ENCODE data around the gene KCNJ18. TPM values are rescaled to one million over a fixed set of nuclear protein-coding genes. Genes with fewer than 3 reads are reported as not detected.
"Not testable (repeated sequence)": the region's sequence is repeated elsewhere in the genome, so short reads cannot be mapped to it uniquely, and the experiment has no call there.

Gene KCNJ18
- total RNA-seq, 4 donors from 2014 or later = not detected

DNA sequence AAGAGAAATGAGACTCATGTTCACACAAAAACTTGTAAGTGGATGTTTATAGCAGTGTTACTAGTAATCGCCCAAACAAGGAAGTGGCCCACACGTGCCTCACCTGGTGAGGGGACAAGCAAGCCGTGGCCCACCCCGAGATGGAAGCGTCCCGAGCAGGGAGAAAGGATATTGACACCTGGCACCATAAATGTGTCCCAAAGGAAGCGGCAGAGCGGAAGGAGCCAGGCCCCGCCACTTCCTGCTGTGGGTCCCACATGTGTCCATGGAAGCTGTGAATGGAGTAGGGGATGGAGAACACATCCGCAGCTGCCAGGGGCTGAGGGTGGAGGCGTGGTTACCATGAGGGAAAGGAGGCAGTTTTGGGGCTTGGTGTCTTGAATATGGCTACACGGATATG lies 18.9 kb downstream of the KCNJ18 start:
- no peak overlapping the region for H3K27ac ChIP-seq
- TF ChIP-seq POLR2AphosphoS5 (IDR thresholded peaks at IDR 0.05) = no peak
- no peak for TF ChIP-seq EP300 (IDR thresholded peaks at IDR 0.05; ENCODE audit: low read depth)
- no peak for TF ChIP-seq POLR2A (IDR thresholded peaks at IDR 0.05)
- TF ChIP-seq, protein P1, sequence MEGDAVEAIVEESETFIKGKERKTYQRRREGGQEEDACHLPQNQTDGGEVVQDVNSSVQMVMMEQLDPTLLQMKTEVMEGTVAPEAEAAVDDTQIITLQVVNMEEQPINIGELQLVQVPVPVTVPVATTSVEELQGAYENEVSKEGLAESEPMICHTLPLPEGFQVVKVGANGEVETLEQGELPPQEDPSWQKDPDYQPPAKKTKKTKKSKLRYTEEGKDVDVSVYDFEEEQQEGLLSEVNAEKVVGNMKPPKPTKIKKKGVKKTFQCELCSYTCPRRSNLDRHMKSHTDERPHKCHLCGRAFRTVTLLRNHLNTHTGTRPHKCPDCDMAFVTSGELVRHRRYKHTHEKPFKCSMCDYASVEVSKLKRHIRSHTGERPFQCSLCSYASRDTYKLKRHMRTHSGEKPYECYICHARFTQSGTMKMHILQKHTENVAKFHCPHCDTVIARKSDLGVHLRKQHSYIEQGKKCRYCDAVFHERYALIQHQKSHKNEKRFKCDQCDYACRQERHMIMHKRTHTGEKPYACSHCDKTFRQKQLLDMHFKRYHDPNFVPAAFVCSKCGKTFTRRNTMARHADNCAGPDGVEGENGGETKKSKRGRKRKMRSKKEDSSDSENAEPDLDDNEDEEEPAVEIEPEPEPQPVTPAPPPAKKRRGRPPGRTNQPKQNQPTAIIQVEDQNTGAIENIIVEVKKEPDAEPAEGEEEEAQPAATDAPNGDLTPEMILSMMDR (IDR thresholded peaks at IDR 0.05) = no peak
- DNase-seq = no peak
- 79 to 100% methylated on average over 1 to 12 of the region's 12 CpGs for WGBS, 2 donors (ENCODE audit: low coverage in 1 of 2)
- H3K4me3 ChIP-seq = no peak overlapping the region
- intact Hi-C loops (cut with DNase I; ENCODE audit: low total_unique reads) (no loop called here), in situ Hi-C loops (cut with MboI; ENCODE audit: low pct_ligation_motif_present in 1 of 4, low pct_unique_long_range_greater_than_20kb in 1 of 4, low sequenced_read_pairs in 3 of 4) (no loop called here)
- no peaks in the 10 kb centered on the region for H3K9me3 ChIP-seq
- H3K27me3 ChIP-seq = no peaks in the 10 kb centered on the region
- H3K36me3 ChIP-seq = no peaks in the 10 kb centered on the region
- no peaks in the 10 kb centered on the region for H3K4me1 ChIP-seq

DNA sequence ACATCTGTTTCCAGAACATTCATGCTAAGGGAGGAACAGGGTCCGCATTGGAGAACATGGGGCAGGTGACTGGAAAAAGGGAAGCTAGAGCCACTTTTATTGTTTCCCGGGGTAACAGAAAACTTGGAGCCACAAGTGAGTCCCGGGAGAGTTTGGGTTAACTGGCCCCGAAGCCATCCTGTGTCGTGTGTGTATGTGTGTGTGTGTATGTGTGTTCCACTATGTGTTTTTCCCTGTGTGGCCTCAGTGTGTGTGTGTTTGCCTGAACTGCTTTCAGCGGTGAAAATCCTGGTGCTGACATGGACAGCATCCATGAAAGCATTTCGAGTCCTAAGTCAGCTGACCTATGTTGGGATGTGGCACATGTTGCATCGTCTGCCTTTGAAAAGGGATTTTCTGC lies 20.7 kb downstream of the KCNJ18 start:
- H3K27me3 ChIP-seq; intact Hi-C loops (cut with DNase I; ENCODE audit: low total_unique reads); H3K36me3 ChIP-seq; H3K27ac ChIP-seq; DNase-seq; H3K9me3 ChIP-seq; in situ Hi-C loops (cut with MboI; ENCODE audit: low pct_ligation_motif_present in 1 of 4, low pct_unique_long_range_greater_than_20kb in 1 of 4, low sequenced_read_pairs in 3 of 4); H3K4me3 ChIP-seq; H3K4me1 ChIP-seq: not testable (repeated sequence)
- 79 to 81% methylated on average over 3 to 8 of the region's 8 CpGs for WGBS, 2 donors (ENCODE audit: low coverage in 1 of 2)

- H3K27me3 ChIP-seq; H3K4me1 ChIP-seq; H3K27ac ChIP-seq; H3K36me3 ChIP-seq; H3K9me3 ChIP-seq; in situ Hi-C loops (cut with MboI; ENCODE audit: low pct_ligation_motif_present in 1 of 4, low pct_unique_long_range_greater_than_20kb in 1 of 4, low sequenced_read_pairs in 3 of 4); DNase-seq; intact Hi-C loops (cut with DNase I; ENCODE audit: low total_unique reads); H3K4me3 ChIP-seq: not testable (repeated sequence)
- WGBS, 2 donors (ENCODE audit: low coverage in 1 of 2) = 13% methylated on average over 1 of the region's 3 CpGs; no CpG with 5 or more reads in 1 of the 2 donors
Measured at GRCh38 chr17:21713631-21714030, 21.3 kb downstream of the KCNJ18 start.

- H3K27ac ChIP-seq; H3K9me3 ChIP-seq; intact Hi-C loops (cut with DNase I; ENCODE audit: low total_unique reads); in situ Hi-C loops (cut with MboI; ENCODE audit: low pct_ligation_motif_present in 1 of 4, low pct_unique_long_range_greater_than_20kb in 1 of 4, low sequenced_read_pairs in 3 of 4); H3K27me3 ChIP-seq; H3K4me1 ChIP-seq; H3K4me3 ChIP-seq; DNase-seq; H3K36me3 ChIP-seq: not testable (repeated sequence)
- 53 to 58% methylated on average over 3 of the region's 3 CpGs for WGBS, 2 donors (ENCODE audit: low coverage in 1 of 2)
Measured at GRCh38 chr17:21714676-21715075, 22.4 kb downstream of the KCNJ18 start.

DNA sequence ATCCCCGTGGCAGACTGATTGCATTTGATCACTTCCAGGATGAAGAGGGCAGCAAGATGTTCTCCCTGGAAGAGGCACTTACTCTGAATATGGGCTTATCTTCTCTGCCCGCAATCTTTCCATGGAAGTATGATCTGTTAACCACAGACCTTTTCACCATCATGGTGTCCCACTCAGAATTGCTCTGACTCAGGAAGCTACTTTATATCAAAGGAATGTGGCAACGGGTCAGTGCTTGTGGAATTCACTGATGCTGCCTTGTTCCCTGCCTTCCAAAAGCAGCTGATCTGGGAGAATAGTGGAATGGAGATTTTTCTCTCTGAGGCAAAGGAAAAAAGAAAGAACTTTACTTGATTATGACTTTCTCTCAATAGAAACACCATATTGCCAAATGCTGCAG lies 23.6 kb downstream of the KCNJ18 start:
- H3K4me1 ChIP-seq; H3K9me3 ChIP-seq; H3K27ac ChIP-seq; H3K4me3 ChIP-seq; H3K36me3 ChIP-seq; intact Hi-C loops (cut with DNase I; ENCODE audit: low total_unique reads); H3K27me3 ChIP-seq; in situ Hi-C loops (cut with MboI; ENCODE audit: low pct_ligation_motif_present in 1 of 4, low pct_unique_long_range_greater_than_20kb in 1 of 4, low sequenced_read_pairs in 3 of 4); DNase-seq: not testable (repeated sequence)
- 56% methylated on average over 3 of the region's 3 CpGs; no CpG with 5 or more reads in 1 of the 2 donors for WGBS, 2 donors (ENCODE audit: low coverage in 1 of 2)

GRCh38 chr17:21718971-21719370 lies 26.6 kb downstream of the KCNJ18 start:
- intact Hi-C loops (cut with DNase I; ENCODE audit: low total_unique reads); H3K27me3 ChIP-seq; H3K4me3 ChIP-seq; H3K4me1 ChIP-seq; H3K9me3 ChIP-seq; in situ Hi-C loops (cut with MboI; ENCODE audit: low pct_ligation_motif_present in 1 of 4, low pct_unique_long_range_greater_than_20kb in 1 of 4, low sequenced_read_pairs in 3 of 4); H3K36me3 ChIP-seq; DNase-seq; H3K27ac ChIP-seq: not testable (repeated sequence)

GRCh38 chr17:21719511-21720226 lies 27.3 kb downstream of the KCNJ18 start:
- intact Hi-C loops (cut with DNase I; ENCODE audit: low total_unique reads); in situ Hi-C loops (cut with MboI; ENCODE audit: low pct_ligation_motif_present in 1 of 4, low pct_unique_long_range_greater_than_20kb in 1 of 4, low sequenced_read_pairs in 3 of 4); DNase-seq: not testable (repeated sequence)

DNA sequence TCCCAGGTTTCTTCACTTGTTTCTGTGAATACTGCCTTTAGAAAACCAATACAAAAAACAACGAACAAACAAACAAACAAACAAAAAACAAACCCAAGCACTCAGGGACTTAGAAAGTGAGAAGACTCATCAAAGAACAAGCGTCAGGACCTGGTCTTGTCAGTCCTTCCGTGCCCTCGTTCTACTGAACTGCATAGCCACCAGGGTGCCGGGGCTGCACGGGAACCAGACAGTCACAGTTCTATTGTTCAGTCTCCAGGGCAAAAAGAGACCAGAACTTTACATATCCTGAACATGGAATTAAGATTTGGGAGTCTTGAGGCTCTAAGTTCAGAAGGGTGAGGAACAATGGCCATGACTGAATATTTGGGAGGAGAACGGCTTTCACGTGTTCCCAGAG lies 28.2 kb downstream of the KCNJ18 start:
- DNase-seq; intact Hi-C loops (cut with DNase I; ENCODE audit: low total_unique reads); in situ Hi-C loops (cut with MboI; ENCODE audit: low pct_ligation_motif_present in 1 of 4, low pct_unique_long_range_greater_than_20kb in 1 of 4, low sequenced_read_pairs in 3 of 4); H3K9me3 ChIP-seq; H3K27ac ChIP-seq; H3K4me3 ChIP-seq; H3K27me3 ChIP-seq; H3K4me1 ChIP-seq; H3K36me3 ChIP-seq: not testable (repeated sequence)
- whole genome bisulfite sequencing, 2 donors (ENCODE audit: low coverage in 1 of 2) = 69% methylated on average over 8 of the region's 8 CpGs; no CpG with 5 or more reads in 1 of the 2 donors

More at GRCh38 chr17:21719511-21720226, 27.3 kb downstream of the KCNJ18 start:
- H3K4me3 ChIP-seq, H3K9me3 ChIP-seq, H3K27ac ChIP-seq, H3K27me3 ChIP-seq, H3K4me1 ChIP-seq, H3K36me3 ChIP-seq: not testable (repeated sequence)
- 62 to 64% methylated on average over 3 to 12 of the region's 12 CpGs for WGBS, 2 donors (ENCODE audit: low coverage in 1 of 2)

- H3K36me3 ChIP-seq; DNase-seq; H3K4me3 ChIP-seq; H3K9me3 ChIP-seq; H3K27me3 ChIP-seq; H3K4me1 ChIP-seq; H3K27ac ChIP-seq; intact Hi-C loops (cut with DNase I; ENCODE audit: low total_unique reads); in situ Hi-C loops (cut with MboI; ENCODE audit: low pct_ligation_motif_present in 1 of 4, low pct_unique_long_range_greater_than_20kb in 1 of 4, low sequenced_read_pairs in 3 of 4): not testable (repeated sequence)
- WGBS, 2 donors (ENCODE audit: low coverage in 1 of 2) = 62% methylated on average over 7 of the region's 7 CpGs; no CpG with 5 or more reads in 1 of the 2 donors
Measured at GRCh38 chr17:21722268-21722667, 29.9 kb downstream of the KCNJ18 start.

All from transverse colon (tissue), 4 donors.